HL-60 (cell line): Measurements from ENCODE around the gene SAMD3.

Source experiments
- CTCF ChIP-seq: IDR thresholded peaks from one replicate; pipeline ENCODE4 v1.5.1; 2011; ENCODE audit warnings: low read length, control low read depth, inconsistent platforms; ENCODE audit not compliant: insufficient read depth
- GABPA ChIP-seq: IDR thresholded peaks from 2 replicates; pipeline ENCODE4 v1.6.1; 2012; ENCODE audit warnings: low read depth
- POLR2AphosphoS5 ChIP-seq: IDR thresholded peaks from 2 replicates; pipeline ENCODE4 v1.6.1; 2012; ENCODE audit warnings: low read depth
- SPI1 ChIP-seq: IDR thresholded peaks from 2 replicates; pipeline ENCODE4 v1.6.1; 2012; ENCODE audit warnings: low read depth, mild to moderate bottlenecking, borderline replicate concordance
- TF ChIP-seq, protein P1 (sequence below): IDR thresholded peaks from 2 replicates; pipeline ENCODE4 v1.6.1; 2012; ENCODE audit warnings: low read depth; ENCODE audit not compliant: insufficient replicate concordance

GRCh38 chr6:130150906-130151305, 71.8 kb downstream of the SAMD3 start:
- TF ChIP-seq CTCF, result no peak
- TF ChIP-seq, protein P1, sequence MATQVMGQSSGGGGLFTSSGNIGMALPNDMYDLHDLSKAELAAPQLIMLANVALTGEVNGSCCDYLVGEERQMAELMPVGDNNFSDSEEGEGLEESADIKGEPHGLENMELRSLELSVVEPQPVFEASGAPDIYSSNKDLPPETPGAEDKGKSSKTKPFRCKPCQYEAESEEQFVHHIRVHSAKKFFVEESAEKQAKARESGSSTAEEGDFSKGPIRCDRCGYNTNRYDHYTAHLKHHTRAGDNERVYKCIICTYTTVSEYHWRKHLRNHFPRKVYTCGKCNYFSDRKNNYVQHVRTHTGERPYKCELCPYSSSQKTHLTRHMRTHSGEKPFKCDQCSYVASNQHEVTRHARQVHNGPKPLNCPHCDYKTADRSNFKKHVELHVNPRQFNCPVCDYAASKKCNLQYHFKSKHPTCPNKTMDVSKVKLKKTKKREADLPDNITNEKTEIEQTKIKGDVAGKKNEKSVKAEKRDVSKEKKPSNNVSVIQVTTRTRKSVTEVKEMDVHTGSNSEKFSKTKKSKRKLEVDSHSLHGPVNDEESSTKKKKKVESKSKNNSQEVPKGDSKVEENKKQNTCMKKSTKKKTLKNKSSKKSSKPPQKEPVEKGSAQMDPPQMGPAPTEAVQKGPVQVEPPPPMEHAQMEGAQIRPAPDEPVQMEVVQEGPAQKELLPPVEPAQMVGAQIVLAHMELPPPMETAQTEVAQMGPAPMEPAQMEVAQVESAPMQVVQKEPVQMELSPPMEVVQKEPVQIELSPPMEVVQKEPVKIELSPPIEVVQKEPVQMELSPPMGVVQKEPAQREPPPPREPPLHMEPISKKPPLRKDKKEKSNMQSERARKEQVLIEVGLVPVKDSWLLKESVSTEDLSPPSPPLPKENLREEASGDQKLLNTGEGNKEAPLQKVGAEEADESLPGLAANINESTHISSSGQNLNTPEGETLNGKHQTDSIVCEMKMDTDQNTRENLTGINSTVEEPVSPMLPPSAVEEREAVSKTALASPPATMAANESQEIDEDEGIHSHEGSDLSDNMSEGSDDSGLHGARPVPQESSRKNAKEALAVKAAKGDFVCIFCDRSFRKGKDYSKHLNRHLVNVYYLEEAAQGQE, result no peak
- no peak for TF ChIP-seq POLR2AphosphoS5
- TF ChIP-seq SPI1, result no peak
- no peak for TF ChIP-seq GABPA
